Uterus (tissue), 4 donors: ENCODE results near the gene CLNK. TPM values are rescaled to one million over a fixed set of nuclear protein-coding genes. Genes with fewer than 3 reads are reported as not detected.
"Not testable (repeated sequence)": the region's sequence is repeated elsewhere in the genome, so short reads cannot be mapped to it uniquely, and the experiment has no call there.

Source experiments
- DNase-seq, 2 donors: peaks; one replicate each; pipeline ENCODE4 v3.0.0-alpha.2; 2019 to 2020
- H3K27ac ChIP-seq, 2 donors: fragments of 200-600 bp; sonication (generic); 1 replicate in 1 of 2; 2 replicates in 1 of 2; pipeline ENCODE4 v1.5.1; 2016 to 2018
- H3K27me3 ChIP-seq, 2 donors: fragments of 200-600 bp; sonication (generic); one replicate each; pipeline ENCODE4 v1.5.1; 2018 to 2019; ENCODE audit warnings: control low read depth in 1 of 2
- H3K36me3 ChIP-seq, 2 donors: fragments of 200-600 bp; sonication (generic); one replicate each; pipeline ENCODE4 v1.5.1; 2019; ENCODE audit warnings: control low read depth in 1 of 2
- H3K4me1 ChIP-seq, 2 donors: fragments of 200-600 bp; sonication (generic); one replicate each; pipeline ENCODE4 v1.5.1; 2018 to 2019; ENCODE audit warnings: control low read depth in 1 of 2
- H3K4me3 ChIP-seq, 2 donors: fragments of 200-600 bp; sonication (generic); 1 replicate in 1 of 2; 2 replicates in 1 of 2; pipeline ENCODE4 v1.5.1; 2018 to 2019; ENCODE audit warnings: mild to moderate bottlenecking in 1 of 2
- H3K9me3 ChIP-seq, 2 donors: fragments of 200-600 bp; sonication (generic); one replicate each; pipeline ENCODE4 v1.5.1; 2019; ENCODE audit warnings: control low read depth in 1 of 2
- CTCF ChIP-seq, 4 experiments: fragments of 200-600 bp in 2 of 4; fragments of 450-650 bp in 2 of 4; sonication (generic) in 2 of 4; IDR thresholded peaks; one replicate each; pipeline ENCODE4 v1.5.1; 2016 to 2019; ENCODE audit warnings: antibody characterized with exemption in 4 of 4, mild to moderate bottlenecking in 2 of 4, moderate library complexity in 1 of 4
- POLR2A ChIP-seq, 2 donors: fragments of 450-650 bp; IDR thresholded peaks; one replicate each; pipeline ENCODE4 v1.6.1; 2016; ENCODE audit warnings: antibody characterized with exemption in 2 of 2, mild to moderate bottlenecking in 1 of 2, moderate library complexity in 1 of 2
- intact Hi-C: fragments of 100-400 bp; cut with DNase I; formaldehyde crosslinking; loops from one replicate; pipeline ENCODE4 v1.15.1; 2023; ENCODE audit warnings: low total_unique reads
- total RNA-seq, 4 donors: library from RNA; depleted of rRNA in 3 of 4; stranded (reverse); fragments of >200 nt in 3 of 4; gene quantifications; one replicate each; pipeline versions ENCODE4 v1.1.0 to v1.2.4, GENCODE V29; 2014 to 2023
- donor health status: DM: yes; HTN: yes; CAD: no.

CLNK gene
- total RNA-seq, 4 donors from 2014 or later, result not detected

- no peaks in the 10 kb centered on the region for H3K27me3 ChIP-seq
- H3K4me3 ChIP-seq, result no peak overlapping the region
- H3K4me1 ChIP-seq, result no peaks in the 10 kb centered on the region
- DNase-seq, result no peak
- H3K9me3 ChIP-seq, result no peaks in the 10 kb centered on the region
- intact Hi-C loops, result no loop called here
- H3K27ac ChIP-seq, result no peak overlapping the region
- no peaks in the 10 kb centered on the region for H3K36me3 ChIP-seq
- TF ChIP-seq POLR2A (IDR thresholded peaks at IDR 0.05) (no peak), CTCF (IDR thresholded peaks at IDR 0.05) (no peak)
Measured at GRCh38 chr4:10575414-10575813, 109.2 kb downstream of the CLNK start.

GRCh38 chr4:10574553-10574952, 110.0 kb downstream of the CLNK start:
- H3K27me3 ChIP-seq, H3K27ac ChIP-seq, H3K4me1 ChIP-seq, H3K4me3 ChIP-seq, H3K9me3 ChIP-seq, H3K36me3 ChIP-seq, intact Hi-C loops, DNase-seq: not testable (repeated sequence)

- Histone ChIP-seq H3K27ac (no peak overlapping the region), H3K36me3 (no peaks in the 10 kb centered on the region), H3K4me1 (no peaks in the 10 kb centered on the region), H3K27me3 (no peaks in the 10 kb centered on the region), H3K9me3 (no peaks in the 10 kb centered on the region), H3K4me3 (no peak overlapping the region)
- TF ChIP-seq POLR2A (IDR thresholded peaks at IDR 0.05), result no peak
- TF ChIP-seq CTCF (IDR thresholded peaks at IDR 0.05), result no peak
- intact Hi-C loops, result no loop called here
- DNase-seq, result no peak
Measured at GRCh38 chr4:10571909-10572308, 112.7 kb downstream of the CLNK start.

GRCh38 chr4:10569491-10569890, 115.1 kb downstream of the CLNK start:
- no peaks in the 10 kb centered on the region for H3K36me3 ChIP-seq
- no peaks in the 10 kb centered on the region for H3K9me3 ChIP-seq
- DNase-seq, result no peak
- H3K27ac ChIP-seq, result no peak overlapping the region
- H3K27me3 ChIP-seq, result no peaks in the 10 kb centered on the region
- TF ChIP-seq CTCF (IDR thresholded peaks at IDR 0.05) (no peak), POLR2A (IDR thresholded peaks at IDR 0.05) (no peak)
- intact Hi-C loops, result no loop called here
- H3K4me1 ChIP-seq, result no peaks in the 10 kb centered on the region
- H3K4me3 ChIP-seq, result no peak overlapping the region

- no peak for DNase-seq
- Histone ChIP-seq H3K27me3 (no peaks in the 10 kb centered on the region), H3K27ac (no peak overlapping the region), H3K36me3 (no peaks in the 10 kb centered on the region), H3K4me3 (no peak overlapping the region), H3K9me3 (no peaks in the 10 kb centered on the region), H3K4me1 (no peaks in the 10 kb centered on the region)
- TF ChIP-seq CTCF (IDR thresholded peaks at IDR 0.05) (no peak), POLR2A (IDR thresholded peaks at IDR 0.05) (no peak)
- intact Hi-C loops, result no loop called here
Measured at GRCh38 chr4:10567766-10568165, 116.8 kb downstream of the CLNK start.

GRCh38 chr4:10565166-10565780, 119.3 kb downstream of the CLNK start:
- no peak for DNase-seq
- Histone ChIP-seq H3K4me3 (no peak overlapping the region), H3K27me3 (no peaks in the 10 kb centered on the region), H3K27ac (no peak overlapping the region), H3K9me3 (no peaks in the 10 kb centered on the region), H3K4me1 (no peaks in the 10 kb centered on the region), H3K36me3 (no peaks in the 10 kb centered on the region)
- intact Hi-C loops, result no loop called here
- TF ChIP-seq POLR2A (IDR thresholded peaks at IDR 0.05) (no peak), CTCF (IDR thresholded peaks at IDR 0.05) (no peak)
